ENCODE measurements around the gene MAT2B. TPM values are rescaled to one million over a fixed set of nuclear protein-coding genes. Genes with fewer than 3 reads are reported as not detected.

Gene MAT2B
- total and polyA plus RNA-seq, 9 of the 15 experiments (the other 6 are each of a cell fraction or from before 2014, with no cell fraction given) = 32.0 to 57.7 (median 43.6) TPM

- TF ChIP-seq PBX2 (CRISPR knock-in tag; IDR thresholded peaks at IDR 0.05; ENCODE audit: low read depth) = no peak
- TF ChIP-seq PBX2 (tag; conservative IDR thresholded peaks at IDR 0.05; ENCODE audit: low read depth) = no peak
Observed at GRCh38 chr5:163562071-163562470, 56.7 kb downstream of the MAT2B start (continued).

- Histone ChIP-seq H3K27me3 (ENCODE audit: control insufficient read depth in 2 of 2, insufficient read depth in 2 of 2, low read length in 2 of 2) (peaks cover 8 to 10% of the 10 kb centered on the region in 2 experiments; a peak in 4 of 5 replicates), H3K4me2 (ENCODE audit: insufficient read depth, low read length) (no peak overlapping the region), H3K4me1 (replicated peaks in 1 of 2; ENCODE audit: control insufficient read depth in 2 of 2, insufficient read depth in 2 of 2, low read length in 2 of 2) (peaks cover 0 to 3% of the 10 kb centered on the region in 2 experiments; a peak in 1 of 5 replicates), H3K4me3 (no peak overlapping the region), H3K27ac (ENCODE audit: extremely low read depth, low read depth, low read length) (no peak overlapping the region), H3K9ac (ENCODE audit: insufficient read depth in 1 of 2, low read depth in 2 of 2, low read length in 2 of 2) (no peak overlapping the region), H3K36me3 (ENCODE audit: control insufficient read depth, insufficient read depth, low read length) (no peaks in the 10 kb centered on the region), H4K20me1 (replicated peaks; ENCODE audit: control insufficient read depth, insufficient read depth, low read length) (no peaks in the 10 kb centered on the region), H2AFZ (ENCODE audit: low read depth, low read length) (no peak overlapping the region), H3K9me3 (replicated peaks; ENCODE audit: control insufficient read depth, insufficient read depth, low read depth, low read length) (no peaks in the 10 kb centered on the region), H3K9me1 (ENCODE audit: control insufficient read depth, insufficient read depth, low read length) (no peaks in the 10 kb centered on the region), H3K79me2 (ENCODE audit: control insufficient read depth, insufficient read depth, low read length) (no peaks in the 10 kb centered on the region)
- no CpG with 5 or more reads among the region's 1 CpG for WGBS (ENCODE audit: insufficient coverage, low coverage, missing lambda C conversion rate)
- intact Hi-C loops (cut with micrococcal nuclease) = loop anchor here (5.0 to 10.0 kb wide), 3 partner anchors 444 to 1892 kb away; no protein-coding TSS in a partner anchor
- ChIA-PET CTCF (ENCODE audit: low intra/inter-chr PET ratio) (interaction anchor here (1.9 kb wide), 1 partner anchor 941 kb away, joined by 4 read pairs; no protein-coding TSS in a partner anchor), POLR2A (no interaction called here)
- no TSS peak for BruUV-seq (replicated peaks)
- no peak for ATAC-seq
- FAIRE-seq = no peak
- no peak for TF ChIP-seq MAFF (IDR thresholded peaks at IDR 0.05; ENCODE audit: low read length)
- TF ChIP-seq ZNF445 (CRISPR knock-in tag; IDR thresholded peaks at IDR 0.05; ENCODE audit: low read depth) = no peak
- TF ChIP-seq MYNN (IDR thresholded peaks at IDR 0.05) = peak; percentile 74
- no peak for TF ChIP-seq MYNN (CRISPR knock-in tag; IDR thresholded peaks at IDR 0.05)
- no peak for DNase-seq (ENCODE audit: extremely low read depth in 1 of 4, low spot score in 3 of 4)
- in situ Hi-C loops (cut with MboI) = loop anchor here (10.0 to 25.0 kb wide), 2 partner anchors 922 to 1649 kb away; no protein-coding TSS in a partner anchor
Observed at GRCh38 chr5:163563112-163563511, 57.7 kb downstream of the MAT2B start.

Data from K562 (cell line).